ENCODE data around the gene HSDL1. TPM values are rescaled to one million over a fixed set of nuclear protein-coding genes. Genes with fewer than 3 reads are reported as not detected.

The HSDL1 gene
- total and polyA plus RNA-seq, 2 of the 8 experiments (the other 6 are each of a cell fraction or from before 2014, with no cell fraction given) = 25.0 to 55.7 TPM

GRCh38 chr16:84169765-84170310 lies 24.9 kb upstream of the HSDL1 start:
- no peaks in the 10 kb centered on the region for H4K20me1 ChIP-seq (replicated peaks in 1 of 2; ENCODE audit: control insufficient read depth in 1 of 2, insufficient read depth in 2 of 2, low read length in 2 of 2)
- H3K27ac ChIP-seq (ENCODE audit: low read depth, low read length) = no peak overlapping the region
- DNase-seq (ENCODE audit: low read depth in 1 of 2, low spot score in 2 of 2) = no peak
- H3K4me2 ChIP-seq (ENCODE audit: insufficient read depth in 1 of 2, low read depth in 2 of 2, low read length in 2 of 2) = no peak overlapping the region
- no peak overlapping the region for H2BK15ac ChIP-seq (ENCODE audit: low read length)
- no peaks in the 10 kb centered on the region for H3K79me1 ChIP-seq (ENCODE audit: low read depth, low read length)
- no peaks in the 10 kb centered on the region for H3K79me2 ChIP-seq (ENCODE audit: control insufficient read depth in 1 of 2, insufficient read depth in 2 of 2, low read length in 2 of 2)
- WGBS, 2 experiments (ENCODE audit: extremely low coverage in 1 of 2, insufficient coverage in 1 of 2, insufficient read length in 1 of 2, insufficient replicate concordance in 2 of 2, low coverage in 1 of 2, low lambda C conversion rate in 2 of 2, missing lambda C conversion rate in 1 of 2) = 91% methylated on average over 9 of the region's 11 CpGs; no CpG with 5 or more reads in 1 of the 2 experiments
- no peak overlapping the region for H2BK12ac ChIP-seq (ENCODE audit: low read depth, low read length)
- no peak overlapping the region for H2BK120ac ChIP-seq (replicated peaks; ENCODE audit: low read depth, low read length)
- ChIA-PET CTCF (ENCODE audit: partially characterized antibody) (interaction anchor here (0.5 to 2.5 kb wide), 15 partner anchors 9 to 314 kb away, joined by 3 to 11 read pairs (median 4); no protein-coding TSS in a partner anchor), POLR2A (ENCODE audit: partially characterized antibody) (interaction anchor here (5.4 kb wide), 1 partner anchor 8 kb away, joined by 35 read pairs; no protein-coding TSS in a partner anchor)
- H3K36me3 ChIP-seq (ENCODE audit: control insufficient read depth in 2 of 4, insufficient read depth in 4 of 4, low read length in 3 of 4) = no peaks in the 10 kb centered on the region
- no peak overlapping the region for H2AK5ac ChIP-seq (ENCODE audit: low read depth, low read length)
- H2BK20ac ChIP-seq (ENCODE audit: low read length) = no peak overlapping the region
- H3K23ac ChIP-seq (ENCODE audit: insufficient read length) = no peak overlapping the region
- no peak for TF ChIP-seq POU5F1 (IDR thresholded peaks at IDR 0.05; ENCODE audit: low read depth, low read length)
- no peak overlapping the region for H3K56ac ChIP-seq (replicated peaks; ENCODE audit: insufficient read length, low read depth, low read length)
- H4K8ac ChIP-seq (ENCODE audit: extremely low read depth, insufficient read depth, low read length) = no peak overlapping the region
- no peak overlapping the region for H4K91ac ChIP-seq (replicated peaks; ENCODE audit: insufficient read length, low read length)
- no peak for FAIRE-seq
- no peaks in the 10 kb centered on the region; a peak in 1 of 7 replicates for H3K27me3 ChIP-seq (replicated peaks in 1 of 4; ENCODE audit: control insufficient read depth in 3 of 4, extremely low read depth in 1 of 4, insufficient read depth in 3 of 4, low read length in 3 of 4)
- H3K4ac ChIP-seq (replicated peaks; ENCODE audit: insufficient read length, low read depth, low read length) = no peak overlapping the region
- no peaks in the 10 kb centered on the region for H3K9me3 ChIP-seq (ENCODE audit: insufficient read depth in 2 of 2, low read depth in 1 of 2, low read length in 1 of 2)
- H3K4me3 ChIP-seq (ENCODE audit: extremely low read depth in 1 of 4, insufficient read depth in 2 of 4, low read depth in 3 of 4, low read length in 4 of 4) = no peak overlapping the region
- no peak overlapping the region for H3K9ac ChIP-seq (replicated peaks in 1 of 4; ENCODE audit: extremely low read depth in 1 of 4, low read depth in 3 of 4, low read length in 3 of 4)
- H2AFZ ChIP-seq (ENCODE audit: low read length) = peak overlapping the region; percentile 52; the same call in 1 of the 2 replicates
- peaks cover 2% of the 10 kb centered on the region; the same call in 1 of the 2 replicates for H3K23me2 ChIP-seq (ENCODE audit: low read depth, low read length)
- no peak overlapping the region for H3K14ac ChIP-seq (ENCODE audit: insufficient read length)
- no peak overlapping the region for H2BK5ac ChIP-seq (ENCODE audit: low read depth, low read length)
- no peak overlapping the region for H4K5ac ChIP-seq (ENCODE audit: insufficient read length, low read depth, low read length)
- no peak overlapping the region for H3K18ac ChIP-seq (ENCODE audit: extremely low read depth, low read length)
- H3K4me1 ChIP-seq (replicated peaks in 1 of 4; ENCODE audit: control insufficient read depth in 3 of 4, insufficient read depth in 4 of 4, low read length in 3 of 4) = no peaks in the 10 kb centered on the region
